Measurements from ENCODE around the gene SMIM20.

DNA sequence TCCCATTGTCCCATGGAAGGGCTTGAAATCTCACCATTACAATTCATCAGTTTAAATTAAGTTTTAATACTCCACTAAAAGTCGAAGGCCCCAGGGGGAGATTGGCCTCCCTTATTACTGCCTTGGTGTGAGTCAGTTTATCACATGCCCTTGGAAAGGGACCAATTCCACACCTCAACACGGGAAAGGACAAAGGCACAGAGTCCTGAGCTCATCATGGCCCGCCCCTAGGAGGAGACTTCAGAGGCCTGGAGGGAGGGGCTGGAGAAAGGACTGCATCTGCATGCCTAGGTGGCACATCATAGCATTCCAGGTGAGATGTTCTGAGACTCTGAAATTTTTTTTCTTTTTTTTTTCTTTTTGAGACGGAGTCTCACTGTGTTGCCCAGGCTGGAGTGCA, 48.4 kb upstream of the SMIM20 start:
- TF ChIP-seq EP300 (IDR thresholded peaks at IDR 0.05) (no peak), POLR2AphosphoS5 (IDR thresholded peaks at IDR 0.05) (no peak)
- TF ChIP-seq, protein P1, sequence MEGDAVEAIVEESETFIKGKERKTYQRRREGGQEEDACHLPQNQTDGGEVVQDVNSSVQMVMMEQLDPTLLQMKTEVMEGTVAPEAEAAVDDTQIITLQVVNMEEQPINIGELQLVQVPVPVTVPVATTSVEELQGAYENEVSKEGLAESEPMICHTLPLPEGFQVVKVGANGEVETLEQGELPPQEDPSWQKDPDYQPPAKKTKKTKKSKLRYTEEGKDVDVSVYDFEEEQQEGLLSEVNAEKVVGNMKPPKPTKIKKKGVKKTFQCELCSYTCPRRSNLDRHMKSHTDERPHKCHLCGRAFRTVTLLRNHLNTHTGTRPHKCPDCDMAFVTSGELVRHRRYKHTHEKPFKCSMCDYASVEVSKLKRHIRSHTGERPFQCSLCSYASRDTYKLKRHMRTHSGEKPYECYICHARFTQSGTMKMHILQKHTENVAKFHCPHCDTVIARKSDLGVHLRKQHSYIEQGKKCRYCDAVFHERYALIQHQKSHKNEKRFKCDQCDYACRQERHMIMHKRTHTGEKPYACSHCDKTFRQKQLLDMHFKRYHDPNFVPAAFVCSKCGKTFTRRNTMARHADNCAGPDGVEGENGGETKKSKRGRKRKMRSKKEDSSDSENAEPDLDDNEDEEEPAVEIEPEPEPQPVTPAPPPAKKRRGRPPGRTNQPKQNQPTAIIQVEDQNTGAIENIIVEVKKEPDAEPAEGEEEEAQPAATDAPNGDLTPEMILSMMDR (IDR thresholded peaks at IDR 0.05) = no peak

Measured in gastroesophageal sphincter (tissue), 3 donors.